SKM-1 (cell line): ENCODE measurements around the gene LTBP1.

Source experiments
- DNase-seq: peaks from one replicate; lab custom pipeline; 2025; ENCODE audit not compliant: unreplicated experiment; lab: John Stamatoyannopoulos, UW

LTBP1 gene

DNA sequence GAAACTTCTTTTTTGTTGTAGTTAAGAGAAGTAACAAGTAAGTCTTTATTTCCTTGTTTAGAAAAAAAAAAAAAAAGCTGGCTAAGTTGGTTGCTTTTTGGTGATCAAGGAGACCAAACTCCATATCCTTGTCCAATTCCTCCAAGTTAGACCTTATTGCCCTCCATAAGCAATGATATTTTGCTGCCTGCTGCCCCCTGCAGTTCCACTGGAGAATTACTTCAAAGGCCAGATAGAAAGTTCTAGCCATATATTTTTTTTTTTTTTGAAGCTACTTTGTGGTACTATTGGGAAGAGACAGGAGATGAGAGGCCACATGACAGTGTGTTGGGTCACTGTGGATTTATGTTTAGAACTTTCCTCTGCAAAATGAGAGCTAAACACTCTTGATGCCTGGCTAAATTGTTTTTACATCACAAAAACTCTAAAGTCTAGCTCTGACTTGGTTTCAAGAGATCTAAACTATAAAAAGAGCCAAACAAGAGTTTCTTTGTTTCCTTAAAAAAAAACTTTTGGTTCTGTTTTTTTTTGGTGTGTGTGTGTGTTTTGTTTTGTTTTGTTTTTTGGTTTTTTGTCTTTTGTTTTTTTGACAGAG is 449.0 kb downstream of the LTBP1 start:
- peak; percentile 22 for DNase-seq

DNA sequence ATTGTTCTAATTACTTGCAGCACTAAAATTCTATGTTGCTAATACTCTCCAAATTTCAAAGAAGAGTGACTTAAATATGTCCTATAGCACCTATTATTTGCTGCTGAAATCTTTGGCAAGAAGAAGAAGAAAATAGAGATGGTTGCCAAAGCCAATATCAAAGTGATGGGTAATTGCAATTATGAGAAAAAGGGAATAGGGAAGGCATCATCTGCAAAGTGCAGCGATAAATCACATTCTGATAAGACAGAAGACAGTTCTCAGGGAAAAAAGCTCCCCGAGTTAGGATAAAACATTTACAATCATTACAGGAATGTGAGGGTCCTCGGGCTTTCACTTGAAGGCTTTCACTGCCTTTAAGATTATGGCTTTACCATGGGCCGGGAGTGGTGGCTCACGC is 457.6 kb downstream of the LTBP1 start:
- DNase-seq = no peak

DNA sequence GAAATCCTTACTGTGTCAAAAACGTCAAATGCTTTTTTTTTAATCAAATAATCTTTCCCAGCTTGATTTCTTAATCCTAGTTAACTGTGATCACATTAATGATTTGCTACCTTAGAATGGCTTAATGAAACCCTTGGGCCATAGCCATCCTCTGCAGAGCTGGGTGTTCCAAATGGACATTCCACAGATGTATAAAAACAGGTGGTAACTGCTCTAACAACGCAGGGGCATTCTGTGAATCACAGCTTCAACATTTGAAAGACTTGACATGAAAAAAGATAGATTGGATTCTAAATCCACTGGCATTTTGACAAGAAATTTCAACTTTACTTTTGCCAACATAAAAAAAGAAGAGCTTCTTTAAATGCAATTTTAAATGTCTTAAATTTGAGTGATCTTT is 459.9 kb downstream of the LTBP1 start:
- no peak for DNase-seq

DNA sequence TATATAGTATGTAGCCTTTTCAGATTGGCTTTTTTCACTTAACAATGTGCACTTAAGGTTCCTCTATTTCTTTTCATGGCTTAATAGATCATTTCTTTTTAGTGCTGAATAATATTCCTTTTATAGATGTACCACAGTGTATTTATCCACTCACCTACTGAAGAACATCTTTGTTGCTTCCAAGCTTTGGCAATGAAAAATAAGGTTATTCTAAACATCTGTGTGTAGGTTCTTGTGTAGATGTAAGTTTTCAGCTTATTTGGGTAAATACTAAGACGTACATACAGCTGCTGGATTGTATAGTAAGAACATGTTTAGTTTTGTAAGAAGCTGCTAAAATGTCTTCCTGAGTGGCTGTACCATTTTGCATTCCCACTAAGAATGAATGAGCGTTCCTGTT is 461.4 kb downstream of the LTBP1 start:
- DNase-seq = no peak

DNA sequence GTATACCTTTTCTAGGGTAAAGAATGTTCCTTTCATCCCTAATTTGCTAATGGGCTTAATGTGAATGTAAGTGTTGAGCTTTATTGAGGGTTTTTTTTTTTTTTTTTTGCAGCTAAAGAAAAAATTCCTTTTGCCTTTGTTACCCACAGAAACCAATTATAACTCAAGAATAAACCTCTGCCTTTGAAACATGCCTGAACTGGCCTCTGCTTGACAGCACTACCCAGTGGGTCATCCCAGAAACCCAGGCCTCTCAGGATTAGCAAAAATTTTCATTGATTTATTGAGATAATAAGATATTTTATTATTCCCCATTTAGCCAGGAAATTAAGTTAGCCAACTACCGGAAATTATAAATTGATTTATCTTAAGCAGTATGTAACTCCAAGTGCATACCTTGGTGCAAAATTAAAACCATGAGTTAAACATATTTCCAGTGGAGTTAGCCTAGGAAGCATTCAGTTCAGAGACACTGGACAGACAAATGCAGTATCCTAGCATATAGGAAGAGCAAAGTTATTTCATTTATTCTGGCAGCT is 462.7 kb downstream of the LTBP1 start:
- no peak for DNase-seq

DNA sequence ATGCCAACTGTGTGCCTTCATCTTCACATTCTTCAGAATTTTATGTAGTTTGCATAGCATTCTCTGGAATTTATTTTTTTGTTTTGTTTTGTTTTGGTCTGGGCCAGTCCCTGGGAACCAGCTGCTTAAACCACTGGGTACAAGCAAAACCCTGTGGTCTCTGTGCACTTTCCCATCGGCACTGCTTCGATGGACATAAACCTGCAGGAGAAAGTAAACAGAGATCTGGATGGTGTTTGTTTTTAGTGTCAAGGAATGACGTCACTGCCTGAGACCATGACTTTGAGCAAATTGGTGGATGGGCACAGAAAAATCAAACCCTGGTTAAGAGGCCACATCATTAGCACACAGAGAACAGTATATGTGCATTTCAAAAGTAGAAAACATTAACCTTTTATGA is 465.0 kb downstream of the LTBP1 start:
- no peak for DNase-seq

DNA sequence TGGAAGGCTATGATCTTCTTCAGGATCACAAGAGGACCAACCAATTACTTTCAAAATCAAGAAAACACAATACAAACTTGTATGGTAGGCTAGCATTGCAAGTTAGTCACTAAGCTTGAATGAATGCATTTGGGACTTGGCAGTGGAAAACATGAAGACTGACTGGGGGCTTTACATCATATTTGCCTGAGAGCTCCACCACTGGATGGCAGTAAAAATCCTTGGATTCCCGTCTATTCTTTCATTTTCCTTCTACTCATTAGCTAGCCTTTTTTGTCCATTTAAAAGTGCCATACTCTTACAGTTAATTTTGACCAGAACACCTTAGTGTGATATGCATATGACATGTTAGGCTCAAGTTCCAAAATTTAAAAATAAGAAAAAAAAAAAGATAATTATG is 466.2 kb downstream of the LTBP1 start:
- DNase-seq = no peak

DNA sequence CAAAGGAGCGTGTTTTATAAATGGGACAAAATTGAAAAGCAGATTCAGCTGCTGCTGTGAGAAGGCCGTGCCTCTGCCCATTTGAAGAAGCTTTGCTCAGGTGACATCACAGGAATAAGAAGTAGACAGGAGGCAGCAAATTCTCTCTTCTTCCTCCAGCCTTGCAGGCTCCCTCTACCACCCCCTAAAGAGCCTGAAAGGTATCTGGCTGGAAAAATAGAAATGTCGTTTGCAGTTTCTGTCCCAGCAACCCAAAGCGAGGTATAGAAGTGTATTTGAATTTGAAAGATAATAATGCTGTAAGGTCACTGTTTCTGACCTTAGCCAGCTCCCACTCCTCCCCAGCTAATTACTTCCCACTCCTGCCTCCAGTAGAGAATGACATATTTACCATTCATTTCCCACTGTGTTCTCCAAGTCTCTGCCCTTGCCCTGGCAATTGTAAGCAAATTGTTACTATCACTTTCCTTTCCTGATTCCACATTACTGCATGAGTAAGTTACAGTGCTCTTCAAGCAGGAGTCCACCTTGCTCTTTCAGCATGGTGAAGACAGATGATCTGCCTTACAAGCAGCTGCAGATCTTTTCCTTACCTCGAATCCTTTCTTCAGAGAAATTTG is 472.9 kb downstream of the LTBP1 start:
- no peak for DNase-seq

DNA sequence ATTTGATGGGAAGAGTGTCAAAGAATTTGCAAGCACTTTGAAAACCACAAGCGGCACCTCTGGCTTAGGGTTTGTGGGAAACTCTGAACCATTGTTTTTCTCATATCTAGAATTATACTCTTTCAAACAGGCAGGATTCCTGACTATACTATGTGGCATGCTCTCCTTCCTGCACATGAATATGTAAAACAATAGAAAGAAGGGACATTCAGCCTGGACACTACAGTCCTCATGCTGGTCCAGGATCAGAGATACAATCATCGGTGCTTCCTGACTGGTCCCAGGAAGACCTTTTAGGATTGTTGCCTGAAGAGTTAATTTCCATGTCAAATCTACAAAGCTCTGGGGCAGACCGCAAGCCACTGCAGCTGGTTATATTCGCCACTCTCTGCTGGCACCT is 474.0 kb downstream of the LTBP1 start:
- no peak for DNase-seq

DNA sequence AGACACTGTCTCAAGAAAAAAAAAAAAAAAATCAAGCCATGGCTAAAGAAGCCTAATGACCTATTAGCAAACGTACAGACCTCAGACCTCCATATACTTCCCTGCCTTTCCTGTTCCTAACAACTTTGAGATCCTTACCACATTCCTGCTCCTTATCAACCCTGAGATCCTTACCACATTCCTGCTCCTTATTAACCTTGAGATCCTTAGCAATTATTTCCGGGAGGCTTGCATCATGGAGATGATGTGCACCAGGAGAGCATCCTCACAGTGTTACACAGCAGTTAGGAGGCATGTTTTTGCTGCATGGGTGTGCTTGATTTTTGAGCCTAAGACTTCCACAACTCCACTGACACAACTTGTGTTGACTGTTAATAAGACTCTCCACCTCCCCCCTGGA is 475.1 kb downstream of the LTBP1 start:
- DNase-seq = no peak

DNA sequence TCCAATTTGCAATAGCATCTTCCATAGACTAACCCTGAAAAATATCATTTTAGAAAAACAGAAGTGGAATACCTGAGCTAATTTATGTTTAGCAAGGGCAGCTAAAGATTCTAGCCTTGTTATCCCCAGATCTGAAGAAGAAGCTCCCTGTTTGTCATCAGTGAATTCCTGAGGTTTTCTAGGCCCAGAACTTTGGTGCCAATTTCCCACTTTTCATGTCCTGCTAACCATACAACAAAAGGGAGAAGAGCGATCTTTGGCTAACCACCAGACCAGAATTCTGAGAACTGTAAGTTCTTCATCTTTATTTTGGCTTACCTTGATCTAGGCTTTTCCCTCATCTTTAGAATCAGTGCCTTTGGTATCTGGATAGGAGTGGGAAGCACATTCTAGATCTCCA is 478.4 kb downstream of the LTBP1 start:
- DNase-seq = no peak

DNA sequence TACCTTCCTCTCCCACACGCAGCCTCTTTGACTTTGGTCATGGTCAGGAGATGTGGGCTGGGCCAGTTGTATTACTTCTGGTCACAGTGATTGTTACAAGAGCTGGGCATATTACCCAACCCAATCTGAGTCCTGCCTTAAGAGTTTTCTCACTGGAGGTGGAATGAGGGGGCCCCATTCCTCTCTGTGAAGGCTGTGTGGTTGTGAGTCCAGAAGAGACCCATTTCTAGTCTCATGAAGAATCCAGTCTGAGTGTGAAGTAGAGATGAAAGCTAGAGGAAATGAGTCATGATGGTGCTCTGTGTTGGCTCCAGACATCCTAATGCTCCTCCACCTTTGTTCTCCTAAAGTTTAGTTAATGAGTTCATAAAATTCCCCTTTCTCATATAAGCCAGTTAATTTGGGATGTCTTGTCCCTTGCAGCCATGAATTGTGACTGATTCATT is 478.9 kb downstream of the LTBP1 start:
- DNase-seq = no peak

DNA sequence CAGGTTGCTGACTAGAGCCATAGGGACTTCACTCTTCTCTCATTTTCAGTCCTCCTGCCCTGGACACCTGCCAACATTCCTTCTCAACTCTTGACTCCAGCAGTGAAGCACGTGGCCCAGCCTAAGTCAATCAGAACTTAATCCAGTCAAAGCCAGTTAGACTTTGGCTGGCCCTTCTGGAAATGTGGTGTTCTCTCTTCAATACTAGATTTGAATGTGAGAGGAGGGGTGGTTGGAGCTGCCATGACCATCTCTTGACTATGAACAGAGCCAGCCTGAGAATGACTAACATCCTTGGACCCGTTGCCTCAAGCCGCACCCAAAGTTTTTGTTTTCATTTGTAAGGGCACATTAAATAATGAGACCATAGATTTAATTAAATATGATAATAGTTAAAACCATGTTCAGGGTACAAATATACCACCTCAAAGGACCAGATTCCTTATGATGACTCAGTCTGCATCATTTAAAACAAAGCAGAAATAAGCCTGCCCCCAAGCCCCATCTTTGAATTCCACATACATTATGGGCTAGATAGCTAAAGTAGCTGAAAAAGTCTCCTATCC is 480.0 kb downstream of the LTBP1 start:
- DNase-seq = no peak

DNA sequence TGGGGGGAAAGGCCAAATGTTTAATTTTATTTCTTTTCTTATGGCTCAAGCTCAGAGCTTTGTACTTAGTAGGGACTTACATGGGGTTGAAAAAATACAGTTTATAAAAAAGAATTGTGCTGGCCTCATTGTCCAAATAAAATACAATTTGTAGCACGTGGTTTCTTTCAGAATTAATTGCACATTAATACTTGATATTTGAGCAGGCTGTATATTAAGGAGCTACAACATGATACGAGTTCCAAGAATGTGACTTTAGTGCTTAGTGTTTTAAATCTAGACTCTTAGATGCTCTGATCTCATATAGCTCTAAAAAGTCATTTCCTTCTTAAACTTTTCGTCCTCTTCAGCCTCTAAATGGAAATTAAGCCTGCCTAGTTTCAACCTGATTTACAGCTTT is 483.3 kb downstream of the LTBP1 start:
- DNase-seq = no peak

DNA sequence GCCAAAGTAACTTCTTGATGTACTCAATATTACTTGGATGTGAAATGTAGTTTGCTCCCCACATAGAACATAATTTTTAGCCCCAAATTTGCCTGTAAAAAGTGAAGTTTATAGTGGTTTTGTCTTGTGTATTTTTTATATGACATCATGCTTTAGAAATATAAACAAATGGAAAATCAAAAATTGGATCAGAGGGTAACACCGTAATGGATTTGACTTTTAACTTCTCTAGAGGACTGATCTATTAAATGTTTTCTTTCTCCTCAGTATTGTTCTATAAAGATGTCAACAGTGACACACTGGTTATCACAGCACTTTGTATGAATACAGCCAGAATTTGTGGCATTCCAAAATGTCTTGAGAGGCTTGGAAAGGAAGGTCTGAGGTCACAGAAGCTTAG is 484.1 kb downstream of the LTBP1 start:
- no peak for DNase-seq

DNA sequence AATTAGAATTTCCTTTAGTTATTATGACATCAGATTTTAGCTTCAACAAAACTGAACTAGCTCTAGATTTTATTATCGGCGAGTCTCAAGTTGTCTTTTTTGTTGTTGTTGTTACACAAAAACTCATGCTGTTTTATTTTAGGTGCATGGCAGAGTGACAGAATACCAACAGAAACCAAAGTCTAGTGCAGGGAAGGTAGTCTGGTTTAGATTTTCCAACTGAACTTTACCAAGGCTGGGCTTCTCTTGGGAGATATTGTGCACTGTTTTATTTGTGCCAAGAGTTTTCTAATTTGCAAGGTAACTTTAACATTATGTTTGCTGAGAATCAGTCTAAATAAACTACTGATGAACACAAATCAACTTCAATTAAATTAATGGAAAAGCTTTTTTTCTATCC is 486.1 kb downstream of the LTBP1 start:
- DNase-seq = no peak

DNA sequence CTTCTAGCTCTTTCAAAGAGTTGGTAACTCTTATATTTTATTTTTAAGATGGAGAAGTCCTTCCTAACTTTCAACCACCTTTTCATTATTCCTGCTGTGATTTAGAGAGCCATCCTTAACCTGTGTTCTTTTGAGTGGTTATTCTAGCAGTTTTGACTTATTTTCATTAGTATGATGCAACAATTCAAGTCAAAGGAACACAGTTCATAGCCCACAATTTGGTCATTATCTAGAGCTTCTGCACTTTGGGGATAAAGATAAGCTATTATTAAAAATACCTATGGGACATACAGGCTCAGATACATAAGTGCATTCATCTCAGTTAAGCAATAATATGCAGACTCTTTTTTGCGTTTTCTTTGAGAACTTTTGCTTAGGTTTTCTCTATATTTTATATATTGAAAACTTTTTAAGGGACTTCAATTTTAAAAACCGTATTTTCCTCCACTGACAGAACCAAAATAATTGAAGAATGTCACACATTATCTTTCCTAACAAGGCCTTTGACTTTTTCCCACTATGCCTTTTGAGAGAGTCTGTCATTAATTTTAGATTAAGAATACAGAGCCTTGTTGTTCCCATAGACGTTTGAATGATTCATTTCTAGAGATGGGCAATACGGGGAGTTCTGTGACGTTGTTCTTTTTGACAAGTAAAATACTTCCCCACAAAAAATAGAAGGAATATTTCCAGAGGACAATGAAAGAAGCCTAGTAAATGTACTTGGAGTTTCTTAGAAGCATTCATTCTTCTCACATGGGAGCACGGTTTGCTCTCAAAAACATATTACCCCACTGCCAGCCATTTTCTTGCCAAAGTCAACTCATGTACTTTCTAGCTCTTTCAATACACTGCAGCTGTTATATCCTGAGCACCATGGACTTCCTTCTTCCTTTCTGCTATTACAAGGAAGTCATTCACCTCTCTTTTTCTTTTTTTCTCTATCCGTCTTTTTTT is 486.8 kb downstream of the LTBP1 start:
- no peak for DNase-seq

DNA sequence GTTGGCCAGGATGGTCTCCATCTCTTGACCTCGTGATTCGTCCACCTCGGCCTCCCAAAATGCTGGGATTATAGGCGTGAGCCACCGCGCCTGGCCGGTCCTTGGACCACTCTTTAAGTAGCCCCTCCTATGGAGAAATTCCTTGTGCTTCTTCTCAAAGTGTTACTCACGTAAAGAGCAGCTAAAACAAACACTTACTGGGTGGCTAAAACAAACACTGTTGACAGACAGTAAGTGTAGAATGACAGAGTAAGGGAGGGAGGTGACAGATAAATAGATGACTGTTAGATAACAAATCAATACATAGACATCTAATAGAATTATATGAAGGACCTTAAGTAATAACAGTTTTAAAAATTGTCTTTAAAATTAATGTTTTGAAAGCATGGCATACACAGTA is 488.8 kb downstream of the LTBP1 start:
- no peak for DNase-seq

DNA sequence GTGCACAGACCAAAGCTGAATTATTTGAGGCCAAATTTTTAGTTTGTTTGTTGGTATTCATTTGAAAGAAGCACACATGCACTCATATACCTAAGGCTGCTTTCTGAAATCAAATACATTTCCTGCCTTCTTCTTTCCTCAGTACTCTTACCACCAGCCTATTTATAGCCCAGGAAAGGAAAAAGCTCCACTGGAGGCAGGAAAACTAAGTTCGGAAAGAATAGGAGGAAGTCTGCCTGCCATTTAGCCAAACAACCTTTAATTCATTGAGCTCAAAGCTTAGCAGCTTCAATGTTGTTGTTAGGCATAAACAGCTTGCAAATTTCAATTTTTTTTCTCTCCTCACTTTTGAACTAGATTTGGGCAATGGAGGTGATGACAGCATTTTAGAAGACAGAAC is 489.3 kb downstream of the LTBP1 start:
- DNase-seq = no peak

DNA sequence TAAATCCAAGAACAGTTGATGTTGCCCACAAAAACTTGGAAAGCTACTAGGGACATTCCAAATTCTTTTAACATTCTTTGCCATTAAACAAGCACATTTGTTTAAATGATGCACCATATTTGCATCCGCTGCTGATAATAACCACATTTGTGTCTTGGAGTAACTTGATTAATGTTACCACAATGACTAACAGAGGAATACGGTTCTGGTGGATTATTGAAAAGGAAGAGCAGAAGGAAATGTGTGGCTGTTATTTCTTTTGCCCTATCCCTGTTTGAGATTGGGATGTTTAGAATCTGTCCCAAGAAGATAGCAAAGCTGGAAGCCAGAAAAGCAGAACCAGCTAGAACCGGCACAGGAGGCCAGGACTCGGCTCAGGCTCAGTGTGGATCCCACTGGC is 490.5 kb downstream of the LTBP1 start:
- DNase-seq = no peak

DNA sequence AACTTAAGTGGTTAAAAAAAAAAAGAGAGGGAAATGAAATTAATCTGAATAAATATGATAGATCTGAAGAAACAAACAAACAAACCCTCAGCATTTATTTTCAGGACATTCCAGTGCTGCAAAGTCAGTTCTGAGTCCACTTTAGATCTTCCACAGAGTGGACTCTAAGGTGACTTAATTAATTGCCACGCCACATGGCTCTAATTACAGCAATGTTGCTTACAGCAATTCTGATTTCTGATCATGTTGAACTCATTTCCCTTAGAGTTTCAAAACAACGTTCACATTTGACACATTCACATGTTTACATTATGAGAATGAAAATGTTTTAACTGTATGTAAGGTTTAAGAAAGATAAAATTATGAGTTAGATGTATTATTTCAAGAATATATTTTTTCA is 491.1 kb downstream of the LTBP1 start:
- DNase-seq = no peak
